H9 (cell line): Measurements from ENCODE around the gene UMOD. TPM values are rescaled to one million over a fixed set of nuclear protein-coding genes. Genes with fewer than 3 reads are reported as not detected.

ENCODE experiments used
- DNase-seq: peaks from one replicate; pipeline ENCODE4 v3.0.0-alpha.2; 2017
- H2AFZ ChIP-seq: one replicate; pipeline ENCODE4 v1.6.1; 2013; ENCODE audit warnings: mild to moderate bottlenecking, low read length, control low read depth, moderate library complexity
- H2AK5ac ChIP-seq: 2 replicates; pipeline ENCODE4 v1.6.1; 2013; ENCODE audit warnings: low read length, control low read depth, mixed read lengths; ENCODE audit not compliant: insufficient read length
- H2BK120ac ChIP-seq: one replicate; pipeline ENCODE4 v1.6.1; 2013; ENCODE audit warnings: low read depth, mild to moderate bottlenecking, low read length, control low read depth, inconsistent platforms; ENCODE audit not compliant: poor library complexity, severe bottlenecking
- H2BK12ac ChIP-seq: 2 replicates; pipeline ENCODE4 v1.6.1; 2013; ENCODE audit warnings: low read length, control low read depth, mixed read lengths, low read depth; ENCODE audit not compliant: insufficient read length
- H2BK15ac ChIP-seq: 2 replicates; pipeline ENCODE4 v1.6.1; 2013; ENCODE audit warnings: low read depth, low read length, control low read depth
- H2BK20ac ChIP-seq: one replicate; pipeline ENCODE4 v1.6.1; 2013; ENCODE audit warnings: low read depth, mild to moderate bottlenecking, low read length, control low read depth, inconsistent platforms; ENCODE audit not compliant: poor library complexity, severe bottlenecking
- H2BK5ac ChIP-seq: 2 replicates; pipeline ENCODE4 v1.6.1; 2013; ENCODE audit warnings: low read length, control low read depth, mixed read lengths; ENCODE audit not compliant: insufficient read length
- H3K14ac ChIP-seq: 2 replicates; pipeline ENCODE4 v1.6.1; 2013; ENCODE audit warnings: low read length, control low read depth; ENCODE audit not compliant: insufficient read depth
- H3K18ac ChIP-seq: 2 replicates; pipeline ENCODE4 v1.6.1; 2013; ENCODE audit warnings: low read depth, mild to moderate bottlenecking, mixed read lengths, low read length, control low read depth; ENCODE audit not compliant: insufficient read length
- H3K23ac ChIP-seq: 2 replicates; pipeline ENCODE4 v1.6.1; 2013; ENCODE audit warnings: low read length, control low read depth, mixed read lengths, low read depth; ENCODE audit not compliant: insufficient read length
- H3K23me2 ChIP-seq: 2 replicates; pipeline ENCODE4 v1.6.1; 2013; ENCODE audit warnings: low read depth, mild to moderate bottlenecking, mixed read lengths, low read length, control low read depth; ENCODE audit not compliant: insufficient read length, poor library complexity, severe bottlenecking
- H3K27ac ChIP-seq: 2 replicates; pipeline ENCODE4 v1.5.1; 2013; ENCODE audit warnings: low read length, control low read depth, mixed read lengths, low read depth; ENCODE audit not compliant: insufficient read length
- H3K27me3 ChIP-seq: 2 replicates; pipeline ENCODE4 v1.6.1; 2013; ENCODE audit warnings: low read length, control low read depth, inconsistent platforms; ENCODE audit not compliant: insufficient read depth
- H3K4ac ChIP-seq: 2 replicates; pipeline ENCODE4 v1.6.1; 2013; ENCODE audit warnings: low read depth, mild to moderate bottlenecking, control low read depth, inconsistent platforms, low read length, moderate library complexity
- H3K4me1 ChIP-seq: 2 replicates; pipeline ENCODE4 v1.6.1; 2013; ENCODE audit warnings: low read length, control low read depth, inconsistent platforms; ENCODE audit not compliant: insufficient read depth
- H3K4me2 ChIP-seq: 2 replicates; pipeline ENCODE4 v1.6.1; 2013; ENCODE audit warnings: low read length, control low read depth, mixed read lengths; ENCODE audit not compliant: insufficient read length, insufficient read depth
- H3K56ac ChIP-seq: 2 replicates; pipeline ENCODE4 v1.6.1; 2013; ENCODE audit warnings: low read depth, mild to moderate bottlenecking, mixed read lengths, low read length, control low read depth; ENCODE audit not compliant: insufficient read length
- H3K79me1 ChIP-seq: 2 replicates; pipeline ENCODE4 v1.6.1; 2013; ENCODE audit warnings: low read depth, mild to moderate bottlenecking, moderate library complexity, low read length, control low read depth, inconsistent platforms; ENCODE audit not compliant: insufficient read depth, poor library complexity, severe bottlenecking
- H3K79me2 ChIP-seq: 2 replicates; pipeline ENCODE4 v1.6.1; 2013; ENCODE audit warnings: low read length, control low read depth, inconsistent platforms; ENCODE audit not compliant: insufficient read depth
- H3K9ac ChIP-seq: 2 replicates; pipeline ENCODE4 v1.6.1; 2013; ENCODE audit warnings: low read length, control low read depth, mixed read lengths; ENCODE audit not compliant: insufficient read length; ENCODE audit errors: extremely low read depth
- H3K9me3 ChIP-seq: one replicate; pipeline ENCODE4 v1.6.1; 2013; ENCODE audit warnings: low read depth, low read length, inconsistent platforms; ENCODE audit not compliant: control insufficient read depth
- H3T11ph ChIP-seq: one replicate; pipeline ENCODE4 v1.6.1; 2013; ENCODE audit warnings: mild to moderate bottlenecking, low read length, control low read depth, inconsistent platforms
- H4K20me1 ChIP-seq: one replicate; pipeline ENCODE4 v1.6.1; 2013; ENCODE audit not compliant: control insufficient read depth, insufficient read length, insufficient read depth
- H4K5ac ChIP-seq: 2 replicates; pipeline ENCODE4 v1.6.1; 2013; ENCODE audit warnings: low read depth, mild to moderate bottlenecking, mixed read lengths, low read length, control low read depth; ENCODE audit not compliant: insufficient read length
- H4K8ac ChIP-seq: replicated peaks from 2 replicates; pipeline ENCODE4 v1.6.1; 2013; ENCODE audit warnings: low read length, control low read depth, mixed read lengths, low read depth; ENCODE audit not compliant: insufficient read length
- H4K91ac ChIP-seq: 2 replicates; pipeline ENCODE4 v1.6.1; 2013; ENCODE audit warnings: low read depth, mild to moderate bottlenecking, moderate library complexity, mixed read lengths, low read length, control low read depth; ENCODE audit not compliant: insufficient read length
- H3K27ac Mint-ChIP-seq, 3 experiments: 2 replicates in 2 of 3; 3 replicates in 1 of 3; pipeline ENCODE4 v1.8.0; 2020 to 2021; ENCODE audit warnings: mixed read lengths in 3 of 3, mild to moderate bottlenecking in 1 of 3, moderate library complexity in 1 of 3
- H3K27me3 Mint-ChIP-seq: 2 replicates; pipeline ENCODE4 v1.8.0; 2021; ENCODE audit warnings: low read depth, mild to moderate bottlenecking, moderate library complexity, mixed read lengths
- H3K36me3 Mint-ChIP-seq, 3 experiments: 2 replicates in 2 of 3; 3 replicates in 1 of 3; pipeline ENCODE4 v1.8.0; 2020 to 2021; ENCODE audit warnings: low read depth in 3 of 3, mixed read lengths in 3 of 3; ENCODE audit not compliant: insufficient read depth in 1 of 3
- H3K4me1 Mint-ChIP-seq, 2 experiments: 2 replicates each; pipeline ENCODE4 v1.8.0; 2020; ENCODE audit warnings: mixed read lengths in 2 of 2
- H3K4me3 Mint-ChIP-seq, 2 experiments: 2 replicates in 1 of 2; 3 replicates in 1 of 2; pipeline ENCODE4 v1.8.0; 2020 to 2021; ENCODE audit warnings: mild to moderate bottlenecking in 2 of 2, mixed read lengths in 2 of 2, moderate library complexity in 1 of 2
- H3K9me3 Mint-ChIP-seq, 2 experiments: 2 replicates in 1 of 2; 3 replicates in 1 of 2; pipeline ENCODE4 v1.8.0; 2020; ENCODE audit warnings: mild to moderate bottlenecking in 2 of 2, mixed read lengths in 2 of 2, moderate library complexity in 1 of 2
- WGBS: extraction: QIAGEN DNeasy Blood & Tissue Kit; methylation state at CpG from one replicate; pipeline ENCODE4 v1.1.7; 2013; ENCODE audit warnings: missing lambda C conversion rate, low lambda C conversion rate, mixed read lengths; ENCODE audit not compliant: insufficient read length; ENCODE audit errors: extremely low coverage; 5-methylcytosine and 5-hydroxymethylcytosine counted together
- total RNA-seq: library from RNA; stranded (reverse); gene quantifications from 2 replicates; pipeline ENCODE4 v1.2.1, GENCODE V29; 2021
- TF ChIP-seq, protein P1 (sequence below): fragments of 200-600 bp; sonication (generic); conservative IDR thresholded peaks from 3 replicates; pipeline ENCODE4 v1.8.0; 2021; ENCODE audit warnings: antibody characterized with exemption, mild to moderate bottlenecking

The UMOD gene
- total RNA-seq, 1 experiment from 2014 or later, result not detected

DNA sequence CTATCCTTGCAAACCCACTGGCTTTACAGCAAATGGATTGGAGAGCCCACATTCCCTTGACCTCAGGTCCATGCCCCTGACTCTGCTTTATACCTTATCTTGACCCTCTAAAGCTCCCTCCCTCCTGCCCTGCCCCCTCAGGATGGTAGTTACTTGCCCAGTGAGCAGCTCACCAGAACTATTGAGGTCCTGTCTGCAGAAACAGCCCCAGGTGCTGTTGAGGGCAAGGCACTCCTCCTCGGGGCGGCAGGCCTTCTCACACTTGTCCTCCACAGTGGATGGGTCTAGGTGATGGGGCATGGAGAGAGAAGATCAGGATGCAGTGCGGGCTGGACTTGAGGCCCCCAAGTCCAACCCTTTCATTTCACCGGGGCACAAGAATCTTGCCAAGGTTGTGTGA, 29.8 kb downstream of the UMOD start:
- no peak overlapping the region for H4K5ac ChIP-seq
- no peak overlapping the region for H3K27ac Mint-ChIP-seq
- H2BK12ac ChIP-seq, result no peak overlapping the region
- no peak overlapping the region for H3K4ac ChIP-seq
- H3K56ac ChIP-seq, result no peak overlapping the region
- no CpG with 5 or more reads among the region's 4 CpGs for WGBS
- H3K4me1 Mint-ChIP-seq, result peaks cover 2 to 3% of the 10 kb centered on the region in 2 experiments; a peak in 1 of 4 replicates
- H3K9ac ChIP-seq, result no peak overlapping the region
- no peak overlapping the region for H2BK120ac ChIP-seq
- H2BK5ac ChIP-seq, result no peak overlapping the region
- no peak overlapping the region for H3K18ac ChIP-seq
- TF ChIP-seq, protein P1, sequence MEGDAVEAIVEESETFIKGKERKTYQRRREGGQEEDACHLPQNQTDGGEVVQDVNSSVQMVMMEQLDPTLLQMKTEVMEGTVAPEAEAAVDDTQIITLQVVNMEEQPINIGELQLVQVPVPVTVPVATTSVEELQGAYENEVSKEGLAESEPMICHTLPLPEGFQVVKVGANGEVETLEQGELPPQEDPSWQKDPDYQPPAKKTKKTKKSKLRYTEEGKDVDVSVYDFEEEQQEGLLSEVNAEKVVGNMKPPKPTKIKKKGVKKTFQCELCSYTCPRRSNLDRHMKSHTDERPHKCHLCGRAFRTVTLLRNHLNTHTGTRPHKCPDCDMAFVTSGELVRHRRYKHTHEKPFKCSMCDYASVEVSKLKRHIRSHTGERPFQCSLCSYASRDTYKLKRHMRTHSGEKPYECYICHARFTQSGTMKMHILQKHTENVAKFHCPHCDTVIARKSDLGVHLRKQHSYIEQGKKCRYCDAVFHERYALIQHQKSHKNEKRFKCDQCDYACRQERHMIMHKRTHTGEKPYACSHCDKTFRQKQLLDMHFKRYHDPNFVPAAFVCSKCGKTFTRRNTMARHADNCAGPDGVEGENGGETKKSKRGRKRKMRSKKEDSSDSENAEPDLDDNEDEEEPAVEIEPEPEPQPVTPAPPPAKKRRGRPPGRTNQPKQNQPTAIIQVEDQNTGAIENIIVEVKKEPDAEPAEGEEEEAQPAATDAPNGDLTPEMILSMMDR, result no peak
- H3K36me3 Mint-ChIP-seq, result no peaks in the 10 kb centered on the region
- no peaks in the 10 kb centered on the region for H3K23me2 ChIP-seq
- no peaks in the 10 kb centered on the region for H3K9me3 ChIP-seq
- no peak overlapping the region for H4K8ac ChIP-seq
- no peak overlapping the region for H2BK20ac ChIP-seq
- no peak overlapping the region for H2AFZ ChIP-seq
- H3K23ac ChIP-seq, result no peak overlapping the region
- H3K27ac ChIP-seq, result no peak overlapping the region
- no peaks in the 10 kb centered on the region for H3K27me3 ChIP-seq
- H3K27me3 Mint-ChIP-seq, result peaks cover 12% of the 10 kb centered on the region; the same call in 1 of the 2 replicates
- peaks cover 3% of the 10 kb centered on the region for H4K20me1 ChIP-seq
- no peak overlapping the region for H2BK15ac ChIP-seq
- H3K4me1 ChIP-seq, result no peaks in the 10 kb centered on the region
- H4K91ac ChIP-seq, result no peak overlapping the region
- no peak for DNase-seq
- H3K79me1 ChIP-seq, result no peaks in the 10 kb centered on the region
- no peak overlapping the region for H3T11ph ChIP-seq
- no peak overlapping the region for H3K4me3 Mint-ChIP-seq
- no peak overlapping the region for H3K4me2 ChIP-seq
- no peak overlapping the region for H2AK5ac ChIP-seq
- no peak overlapping the region for H3K14ac ChIP-seq
- 0 out of 2 replicates have a peak, but pooled peaks cover 2% of the 10 kb centered on the region for H3K79me2 ChIP-seq
- H3K9me3 Mint-ChIP-seq, result no peaks in the 10 kb centered on the region; a peak in 1 of 5 replicates
